ENCODE results near the gene MYBPC3. TPM values are rescaled to one million over a fixed set of nuclear protein-coding genes. Genes with fewer than 3 reads are reported as not detected.

Gene MYBPC3
- total and polyA plus RNA-seq, 2 experiments from 2014 or later, result not detected

GRCh38 chr11:47390422-47390760 lies 37.9 kb upstream of the MYBPC3 start (continued):
- no peak for TF ChIP-seq ZNF331 (CRISPR knock-in tag; IDR thresholded peaks at IDR 0.05; ENCODE audit: low read depth)
- no peak for TF ChIP-seq ETS1 (IDR thresholded peaks at IDR 0.05)
- TF ChIP-seq REST (IDR thresholded peaks at IDR 0.05; ENCODE audit: unreplicated experiment), result no peak
- no peak for TF ChIP-seq EZH2phosphoT487 (IDR thresholded peaks at IDR 0.05; ENCODE audit: unreplicated experiment)
- TF ChIP-seq NANOG (IDR thresholded peaks at IDR 0.05; ENCODE audit: borderline replicate concordance), result no peak

- H4K20me1 ChIP-seq (replicated peaks; ENCODE audit: insufficient read depth), result no peaks in the 10 kb centered on the region
- H3K27me3 Mint-ChIP-seq (ENCODE audit: insufficient read depth, low read depth, poor library complexity), result peaks cover 3% of the 10 kb centered on the region
- no peaks in the 10 kb centered on the region for H3K9me2 ChIP-seq (ENCODE audit: insufficient read depth)
- H3K79me2 ChIP-seq (replicated peaks; ENCODE audit: insufficient read depth), result no peaks in the 10 kb centered on the region
- H3K4me3 Mint-ChIP-seq, result no peak overlapping the region
- no peak overlapping the region for H3K27ac Mint-ChIP-seq
- H3K36me3 Mint-ChIP-seq (ENCODE audit: low read depth), result no peaks in the 10 kb centered on the region
- no peaks in the 10 kb centered on the region for H3K27me3 ChIP-seq (ENCODE audit: insufficient read depth)
- H3K4me3 ChIP-seq, result no peak overlapping the region
- no peak overlapping the region for H2AFZ ChIP-seq
- no peaks in the 10 kb centered on the region for H3K9me3 Mint-ChIP-seq
- DNase-seq (ENCODE audit: low spot score) (no peak), ATAC-seq (no peak)
- no peak overlapping the region for H3K4me2 ChIP-seq
- H3K4me1 Mint-ChIP-seq, result peaks cover 2% of the 10 kb centered on the region; the same call in 2 of the 3 replicates
- no peaks in the 10 kb centered on the region for H3K36me3 ChIP-seq (ENCODE audit: insufficient read depth)
- no peaks in the 10 kb centered on the region for H3K4me1 ChIP-seq (ENCODE audit: insufficient read depth)
- H3F3A ChIP-seq (replicated peaks; ENCODE audit: low read depth), result no peaks in the 10 kb centered on the region
- no peak overlapping the region for H3K27ac ChIP-seq (ENCODE audit: low read depth)
- TF ChIP-seq CREB1 (CRISPR knock-in tag; IDR thresholded peaks at IDR 0.05; ENCODE audit: low read depth), result no peak
- TF ChIP-seq ZNF462 (CRISPR knock-in tag; IDR thresholded peaks at IDR 0.05), result no peak
- TF ChIP-seq ETS1 (IDR thresholded peaks at IDR 0.05), result no peak
- TF ChIP-seq ZNF331 (CRISPR knock-in tag; IDR thresholded peaks at IDR 0.05; ENCODE audit: low read depth), result no peak
- TF ChIP-seq JUNB (IDR thresholded peaks at IDR 0.05; ENCODE audit: unreplicated experiment), result no peak
- TF ChIP-seq ZNF114 (CRISPR knock-in tag; IDR thresholded peaks at IDR 0.05), result no peak
- TF ChIP-seq NANOG (IDR thresholded peaks at IDR 0.05; ENCODE audit: borderline replicate concordance), result no peak
- no peak for TF ChIP-seq EZH2 (IDR thresholded peaks at IDR 0.05; ENCODE audit: low read depth, unreplicated experiment)
- TF ChIP-seq STAT1 (IDR thresholded peaks at IDR 0.05; ENCODE audit: unreplicated experiment), result no peak
Measured at GRCh38 chr11:47389577-47390421, 37.3 kb upstream of the MYBPC3 start.

Data from GM23338 (cell line).